ENCODE results near the gene METTL6.
"Not testable (repeated sequence)": the region's sequence is repeated elsewhere in the genome, so short reads cannot be mapped to it uniquely, and the experiment has no call there.

The METTL6 gene

DNA sequence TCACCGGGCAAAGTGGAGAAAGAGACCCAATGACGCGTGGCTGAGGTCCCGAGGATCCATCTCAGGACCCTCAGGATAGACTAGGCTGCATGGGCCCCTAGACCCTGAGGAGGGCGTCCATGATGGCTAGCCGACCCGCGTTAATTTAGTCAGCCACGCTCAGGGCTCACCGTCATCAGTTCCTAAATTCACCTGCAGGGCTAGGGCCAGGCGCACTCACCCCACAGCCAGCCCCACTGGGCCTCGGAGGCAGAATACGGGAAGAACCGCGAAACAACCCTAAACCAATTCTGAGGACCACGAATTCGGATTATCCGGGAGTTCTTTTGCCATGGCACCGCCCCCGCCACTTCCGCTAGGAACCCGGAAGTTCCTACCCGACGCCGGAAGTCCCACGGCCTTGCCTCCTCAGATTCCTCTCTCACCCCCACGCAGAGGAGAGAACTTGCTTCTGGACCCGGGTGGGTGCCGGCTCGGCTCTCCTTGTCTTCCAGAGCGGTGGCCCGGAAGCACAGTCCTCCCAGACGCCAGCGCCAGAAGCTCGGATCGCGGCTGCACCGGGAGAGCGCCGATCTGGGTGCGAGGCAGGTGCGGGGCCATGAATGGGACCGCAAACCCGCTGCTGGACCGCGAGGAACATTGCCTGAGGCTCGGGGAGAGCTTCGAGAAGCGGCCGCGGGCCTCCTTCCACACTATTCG is at the start of gene METTL6, which contains the start of gene EAF1:
METTL6 (minus strand) TSS at position 363 of the 699 bp plus-strand sequence. CDS start 1,033 bp downstream, outside the sequence.
EAF1 (plus strand) TSS at position 417 of the 699 bp plus-strand sequence; CDS start at position 599, 182 bp downstream.
- DNase-seq, result no peak

- DNase-seq, result no peak
Observed at GRCh38 chr3:15476378-15476777, 49.0 kb upstream of the METTL6 start.

GRCh38 chr3:15475161-15475560 is 47.8 kb upstream of the METTL6 start:
- DNase-seq, result no peak

DNA sequence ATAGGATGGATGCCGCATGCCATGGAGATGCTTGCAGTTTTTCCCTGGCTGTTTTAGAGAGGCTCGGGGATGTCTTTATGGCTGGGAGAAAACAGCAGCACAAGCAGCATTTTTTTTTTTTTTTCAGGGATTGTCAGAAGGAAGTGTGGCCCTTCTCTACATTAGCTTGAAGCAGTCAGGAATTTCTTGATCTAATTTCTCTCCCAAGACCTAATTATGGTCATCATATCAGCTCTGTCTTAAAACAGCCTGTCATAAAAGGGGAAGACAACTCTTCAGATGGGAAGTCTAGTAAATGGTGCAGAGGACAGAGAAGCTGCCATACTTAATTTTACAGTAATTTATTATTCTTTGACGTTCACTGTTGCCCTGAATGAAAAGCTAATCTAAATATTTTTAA is 44.5 kb upstream of the METTL6 start:
- no peak for DNase-seq

- no peak for DNase-seq
Observed at GRCh38 chr3:15470849-15471248, 43.5 kb upstream of the METTL6 start.

DNA sequence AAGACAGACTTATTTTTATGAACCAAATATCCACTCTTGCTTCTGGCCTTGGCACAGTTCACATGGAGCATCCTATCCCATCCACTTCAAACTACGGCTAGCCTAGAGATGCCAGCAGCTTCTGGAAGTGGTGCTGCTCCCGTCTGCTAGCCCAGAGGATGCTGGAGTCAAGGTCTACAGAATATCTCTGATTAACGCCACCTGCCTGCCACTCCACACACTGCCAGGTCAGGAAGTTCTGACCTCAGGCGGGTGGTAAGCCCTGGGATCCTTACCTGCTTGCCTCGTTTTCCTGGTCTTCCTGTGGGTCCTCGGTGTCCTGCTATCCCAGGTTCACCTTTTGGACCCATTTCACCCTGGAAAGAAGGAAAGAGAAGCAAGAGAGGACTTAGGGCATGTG is 42.9 kb upstream of the METTL6 start:
- no peak for DNase-seq

GRCh38 chr3:15467227-15468181 is 40.2 kb upstream of the METTL6 start:
- no peak for DNase-seq

DNA sequence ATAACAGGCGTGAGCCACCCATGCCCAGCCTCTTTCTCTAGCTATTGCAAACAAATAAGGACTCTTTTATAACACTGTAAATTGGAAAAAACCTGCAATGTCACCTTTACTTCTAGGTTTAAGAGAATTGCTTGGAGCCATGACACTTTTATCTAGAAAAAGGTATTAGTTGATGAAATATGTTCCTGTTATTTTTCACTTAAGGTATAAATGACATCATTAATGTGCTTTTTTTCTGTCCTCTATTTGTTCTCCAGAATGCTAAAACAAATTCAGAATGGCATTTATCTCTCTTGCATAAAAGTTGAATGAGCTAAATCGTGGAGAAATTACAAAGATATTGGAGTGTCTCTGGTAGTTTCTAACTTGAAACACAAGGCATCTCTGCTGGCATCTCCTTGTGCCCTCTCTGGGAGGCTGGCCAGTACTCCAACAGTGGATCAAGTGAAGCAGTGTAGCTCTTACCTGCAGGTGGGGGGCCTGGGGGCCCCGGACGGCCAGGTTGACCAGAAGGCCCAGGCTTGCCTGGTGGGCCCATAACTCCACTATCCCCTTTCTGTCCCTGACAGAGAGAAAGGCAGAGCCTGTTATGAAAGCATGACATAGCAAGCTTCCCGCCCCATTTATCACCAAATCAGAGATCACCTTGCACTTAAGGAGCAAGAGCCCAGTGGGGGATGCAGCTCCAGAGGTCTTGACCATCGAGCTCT is 38.7 kb upstream of the METTL6 start:
- DNase-seq, result no peak

GRCh38 chr3:15462451-15462850 is 35.1 kb upstream of the METTL6 start:
- no peak for DNase-seq

GRCh38 chr3:15460891-15461531 is 33.7 kb upstream of the METTL6 start:
- DNase-seq, result no peak

- DNase-seq, result no peak
Observed at GRCh38 chr3:15458212-15458780, 31.0 kb upstream of the METTL6 start.

- DNase-seq, result not testable (repeated sequence)
Observed at GRCh38 chr3:15456915-15457314, 29.6 kb upstream of the METTL6 start.

DNA sequence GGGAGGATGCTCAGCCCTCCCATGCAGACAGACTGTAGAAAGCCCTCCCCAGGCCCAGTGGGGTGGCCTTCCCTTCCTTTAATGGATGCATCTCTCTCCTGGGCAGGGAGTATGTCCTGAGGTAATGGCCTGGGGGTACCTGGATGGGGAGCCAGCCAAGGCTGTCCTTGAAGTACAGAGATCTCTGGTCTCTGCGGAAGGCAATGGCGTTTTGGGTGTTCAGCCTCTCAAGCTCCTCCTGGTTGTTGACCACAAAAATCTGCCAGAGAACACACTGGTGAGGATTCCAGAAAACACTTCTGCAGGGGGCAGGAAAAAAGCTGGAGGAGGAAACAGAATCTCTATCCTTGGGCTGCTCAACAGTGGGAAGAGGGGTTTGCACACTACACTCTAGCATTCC is 29.0 kb upstream of the METTL6 start:
- no peak for DNase-seq

DNA sequence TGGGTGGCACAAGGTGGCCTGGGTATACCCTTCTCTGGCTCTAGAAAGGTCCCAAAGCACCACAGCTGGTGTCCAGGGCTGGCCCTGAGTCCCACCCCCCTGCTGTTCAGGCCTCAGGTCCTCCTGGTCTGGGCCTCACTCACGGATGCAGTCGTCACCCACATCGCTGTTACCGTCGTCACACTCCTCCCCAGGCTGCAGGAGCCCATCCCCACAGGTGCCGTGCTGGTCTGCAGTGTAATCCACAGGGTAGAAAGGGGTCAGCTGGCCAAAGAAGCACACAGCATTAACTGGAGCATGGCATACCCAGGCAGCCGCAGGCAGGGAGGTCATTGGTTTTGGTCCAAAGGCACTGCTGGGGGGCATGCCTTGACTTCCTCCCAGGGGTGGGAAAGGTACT is 28.4 kb upstream of the METTL6 start:
- DNase-seq, result no peak

- no peak for DNase-seq
Observed at GRCh38 chr3:15454965-15455364, 27.6 kb upstream of the METTL6 start.

DNA sequence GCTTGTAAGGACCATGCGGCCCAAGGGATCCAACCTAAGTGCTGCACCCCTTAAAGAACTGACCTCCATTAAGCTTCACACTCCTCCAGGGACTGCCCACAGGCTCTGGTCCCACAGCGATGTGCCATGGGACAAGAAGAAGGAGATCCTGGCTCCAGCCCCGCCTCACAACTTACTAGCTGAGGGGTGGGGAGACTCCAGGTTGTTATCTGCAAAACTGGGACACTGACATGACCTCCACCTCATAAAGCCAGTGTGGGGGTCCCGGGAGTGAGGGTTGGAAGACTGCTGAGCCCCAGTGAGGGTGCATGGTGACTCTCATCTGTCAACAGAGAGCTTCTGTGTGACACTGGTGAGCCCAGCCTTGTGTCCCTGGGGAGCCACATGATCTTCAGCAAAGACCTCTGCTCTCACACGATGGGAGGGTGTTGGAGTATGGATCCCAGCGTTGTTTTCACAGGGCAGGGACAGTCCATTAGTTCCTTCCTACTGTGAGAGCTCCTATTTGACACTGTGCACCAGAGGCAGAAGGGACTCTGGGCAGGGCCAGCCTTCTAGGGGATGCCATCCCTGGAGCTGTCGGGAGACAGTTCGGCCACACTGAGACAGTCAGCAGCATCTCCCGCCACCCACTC is 26.8 kb upstream of the METTL6 start:
- DNase-seq, result no peak

GRCh38 chr3:15453501-15453900 is 26.2 kb upstream of the METTL6 start:
- no peak for DNase-seq

DNA sequence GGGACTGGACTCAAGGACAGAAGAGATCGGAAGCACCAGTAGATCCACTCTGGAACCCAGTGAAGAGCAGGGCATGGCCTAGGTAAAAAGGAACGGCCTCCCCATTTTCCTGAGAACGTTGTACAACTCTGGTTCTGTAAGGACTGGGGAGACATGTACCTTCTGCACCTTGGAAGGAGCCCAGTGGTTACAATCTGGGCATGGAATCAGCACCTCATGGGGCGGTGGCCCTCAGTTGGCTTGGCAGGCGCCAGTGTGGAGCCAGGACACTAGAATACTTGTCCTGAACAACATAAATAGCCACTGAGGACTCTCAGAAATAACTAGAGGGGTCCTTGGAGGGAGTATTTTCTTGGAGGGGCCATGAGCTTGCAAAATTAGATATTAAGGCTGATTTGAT is 25.6 kb upstream of the METTL6 start:
- no peak for DNase-seq

DNA sequence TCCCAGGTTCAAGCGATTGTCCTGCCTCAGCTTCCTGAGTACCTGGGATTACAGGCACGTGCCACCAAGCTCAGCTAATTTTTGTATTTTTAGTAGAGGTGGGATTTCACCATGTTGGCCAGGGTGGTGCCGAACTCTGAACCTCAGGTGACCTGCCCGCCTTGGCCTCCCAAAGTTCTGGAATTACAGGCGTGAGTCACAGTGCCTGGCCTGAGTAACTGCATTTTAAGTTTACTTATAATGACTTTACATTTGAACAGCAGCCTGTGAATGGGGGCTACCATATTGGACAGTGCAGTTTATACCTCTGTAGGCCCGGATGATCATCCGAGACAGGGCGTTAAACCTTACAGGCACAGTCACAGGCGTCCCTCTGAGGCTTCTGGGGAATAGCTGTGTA is 24.8 kb upstream of the METTL6 start:
- DNase-seq, result no peak

- no peak for DNase-seq
Observed at GRCh38 chr3:15451216-15452113, 24.1 kb upstream of the METTL6 start.

All from NCI-H1436 treated with DMSO at 0.1 percent for 48 hours (cell line).